ENCODE results near the gene ALG12. TPM values are rescaled to one million over a fixed set of nuclear protein-coding genes. Genes with fewer than 3 reads are reported as not detected.

The ALG12 gene
- polyA plus RNA-seq, 1 donor from 2014 or later = 14.3 TPM

DNA sequence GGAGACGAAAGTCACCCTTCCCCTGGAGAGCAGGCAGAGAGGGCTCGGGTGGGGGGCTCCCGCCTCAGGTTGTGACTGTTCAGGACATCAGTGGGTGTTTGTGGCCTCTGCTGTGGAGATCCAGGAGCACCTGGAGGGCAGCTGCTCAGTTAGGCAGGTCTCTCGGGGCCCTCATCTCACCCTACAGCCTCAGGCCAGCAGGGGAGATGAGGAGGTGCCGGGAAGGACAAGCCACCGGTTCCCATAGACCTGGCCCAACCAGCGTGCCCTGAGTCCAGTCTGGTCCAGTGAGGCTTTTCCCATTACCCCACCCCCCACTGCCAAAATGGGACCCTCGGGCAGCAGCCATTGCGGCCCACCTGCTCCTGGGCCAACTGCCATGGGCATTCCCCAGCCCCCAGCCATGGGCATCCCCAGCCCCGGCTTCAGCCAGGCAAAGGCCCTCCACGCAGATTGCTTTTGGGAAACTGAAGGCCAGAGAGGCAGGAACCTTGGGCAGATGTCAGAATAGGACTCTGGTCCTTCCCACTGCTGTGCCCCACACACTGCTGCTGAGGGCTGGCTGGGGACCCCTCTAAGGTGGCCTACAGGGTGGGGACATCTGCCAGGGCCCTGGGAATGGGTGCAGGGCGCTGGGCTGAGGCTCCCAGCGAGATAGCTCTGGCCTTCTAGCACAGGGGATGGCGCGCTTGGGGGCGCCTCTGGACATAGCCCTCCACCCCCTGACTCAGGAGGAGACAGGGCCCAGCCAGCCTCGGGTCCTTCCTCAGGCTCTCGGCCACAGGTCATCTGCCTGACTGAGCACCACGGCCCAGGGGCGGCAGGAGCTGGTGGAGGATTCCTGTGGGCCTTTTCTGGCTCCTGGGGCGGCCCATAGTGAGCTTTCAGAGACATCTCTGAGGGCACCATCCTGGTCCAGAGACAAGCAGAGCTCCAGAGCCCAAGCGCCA is 47.1 kb upstream of the ALG12 start:
- no peaks in the 10 kb centered on the region for H3K9me3 ChIP-seq (ENCODE audit: low read length)
- H4K20me1 ChIP-seq (ENCODE audit: insufficient read depth) = no peaks in the 10 kb centered on the region
- TF ChIP-seq TAF1 (IDR thresholded peaks at IDR 0.05; ENCODE audit: low read depth) = no peak
- no peak for TF ChIP-seq POLR2AphosphoS5 (IDR thresholded peaks at IDR 0.05)
- TF ChIP-seq, protein P1, sequence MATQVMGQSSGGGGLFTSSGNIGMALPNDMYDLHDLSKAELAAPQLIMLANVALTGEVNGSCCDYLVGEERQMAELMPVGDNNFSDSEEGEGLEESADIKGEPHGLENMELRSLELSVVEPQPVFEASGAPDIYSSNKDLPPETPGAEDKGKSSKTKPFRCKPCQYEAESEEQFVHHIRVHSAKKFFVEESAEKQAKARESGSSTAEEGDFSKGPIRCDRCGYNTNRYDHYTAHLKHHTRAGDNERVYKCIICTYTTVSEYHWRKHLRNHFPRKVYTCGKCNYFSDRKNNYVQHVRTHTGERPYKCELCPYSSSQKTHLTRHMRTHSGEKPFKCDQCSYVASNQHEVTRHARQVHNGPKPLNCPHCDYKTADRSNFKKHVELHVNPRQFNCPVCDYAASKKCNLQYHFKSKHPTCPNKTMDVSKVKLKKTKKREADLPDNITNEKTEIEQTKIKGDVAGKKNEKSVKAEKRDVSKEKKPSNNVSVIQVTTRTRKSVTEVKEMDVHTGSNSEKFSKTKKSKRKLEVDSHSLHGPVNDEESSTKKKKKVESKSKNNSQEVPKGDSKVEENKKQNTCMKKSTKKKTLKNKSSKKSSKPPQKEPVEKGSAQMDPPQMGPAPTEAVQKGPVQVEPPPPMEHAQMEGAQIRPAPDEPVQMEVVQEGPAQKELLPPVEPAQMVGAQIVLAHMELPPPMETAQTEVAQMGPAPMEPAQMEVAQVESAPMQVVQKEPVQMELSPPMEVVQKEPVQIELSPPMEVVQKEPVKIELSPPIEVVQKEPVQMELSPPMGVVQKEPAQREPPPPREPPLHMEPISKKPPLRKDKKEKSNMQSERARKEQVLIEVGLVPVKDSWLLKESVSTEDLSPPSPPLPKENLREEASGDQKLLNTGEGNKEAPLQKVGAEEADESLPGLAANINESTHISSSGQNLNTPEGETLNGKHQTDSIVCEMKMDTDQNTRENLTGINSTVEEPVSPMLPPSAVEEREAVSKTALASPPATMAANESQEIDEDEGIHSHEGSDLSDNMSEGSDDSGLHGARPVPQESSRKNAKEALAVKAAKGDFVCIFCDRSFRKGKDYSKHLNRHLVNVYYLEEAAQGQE (IDR thresholded peaks at IDR 0.05; ENCODE audit: borderline replicate concordance) = no peak
- no peak for TF ChIP-seq EZH2 (IDR thresholded peaks at IDR 0.05; ENCODE audit: borderline replicate concordance, insufficient read depth, low read length, poor library complexity, severe bottlenecking)
- TF ChIP-seq RAD21 (conservative IDR thresholded peaks at IDR 0.05) = no peak
- TF ChIP-seq SMC3 (conservative IDR thresholded peaks at IDR 0.05; ENCODE audit: poor library complexity) = no peak
- no peak for TF ChIP-seq MXI1 (conservative IDR thresholded peaks at IDR 0.05; ENCODE audit: poor library complexity, severe bottlenecking)
- no peak for TF ChIP-seq EP300 (conservative IDR thresholded peaks at IDR 0.05; ENCODE audit: poor library complexity, severe bottlenecking)
- TF ChIP-seq, protein P2, sequence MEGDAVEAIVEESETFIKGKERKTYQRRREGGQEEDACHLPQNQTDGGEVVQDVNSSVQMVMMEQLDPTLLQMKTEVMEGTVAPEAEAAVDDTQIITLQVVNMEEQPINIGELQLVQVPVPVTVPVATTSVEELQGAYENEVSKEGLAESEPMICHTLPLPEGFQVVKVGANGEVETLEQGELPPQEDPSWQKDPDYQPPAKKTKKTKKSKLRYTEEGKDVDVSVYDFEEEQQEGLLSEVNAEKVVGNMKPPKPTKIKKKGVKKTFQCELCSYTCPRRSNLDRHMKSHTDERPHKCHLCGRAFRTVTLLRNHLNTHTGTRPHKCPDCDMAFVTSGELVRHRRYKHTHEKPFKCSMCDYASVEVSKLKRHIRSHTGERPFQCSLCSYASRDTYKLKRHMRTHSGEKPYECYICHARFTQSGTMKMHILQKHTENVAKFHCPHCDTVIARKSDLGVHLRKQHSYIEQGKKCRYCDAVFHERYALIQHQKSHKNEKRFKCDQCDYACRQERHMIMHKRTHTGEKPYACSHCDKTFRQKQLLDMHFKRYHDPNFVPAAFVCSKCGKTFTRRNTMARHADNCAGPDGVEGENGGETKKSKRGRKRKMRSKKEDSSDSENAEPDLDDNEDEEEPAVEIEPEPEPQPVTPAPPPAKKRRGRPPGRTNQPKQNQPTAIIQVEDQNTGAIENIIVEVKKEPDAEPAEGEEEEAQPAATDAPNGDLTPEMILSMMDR (IDR thresholded peaks at IDR 0.05; ENCODE audit: poor library complexity, severe bottlenecking) = no peak
- no peaks in the 10 kb centered on the region for H3F3A ChIP-seq (ENCODE audit: insufficient read depth, low read length, poor library complexity, severe bottlenecking)
- no peak overlapping the region for H3K4me3 ChIP-seq (ENCODE audit: low read length)
- no peaks in the 10 kb centered on the region for H3K79me2 ChIP-seq (replicated peaks; ENCODE audit: insufficient read depth, low read length)
- H2AFZ ChIP-seq (ENCODE audit: low read depth, low read length) = no peak overlapping the region
- no peak overlapping the region for H3K9ac ChIP-seq (ENCODE audit: low read length)
- no peaks in the 10 kb centered on the region for H3K27me3 ChIP-seq (ENCODE audit: insufficient read depth, low read depth, low read length)
- no peak overlapping the region for H3K27ac ChIP-seq (ENCODE audit: low read length)
- no peaks in the 10 kb centered on the region for H3K36me3 ChIP-seq (ENCODE audit: insufficient read depth, low read length)
- no peak overlapping the region for H3K4me2 ChIP-seq (ENCODE audit: low read length)
- H3K9me2 ChIP-seq (ENCODE audit: insufficient read depth, low read length) = no peaks in the 10 kb centered on the region

DNA sequence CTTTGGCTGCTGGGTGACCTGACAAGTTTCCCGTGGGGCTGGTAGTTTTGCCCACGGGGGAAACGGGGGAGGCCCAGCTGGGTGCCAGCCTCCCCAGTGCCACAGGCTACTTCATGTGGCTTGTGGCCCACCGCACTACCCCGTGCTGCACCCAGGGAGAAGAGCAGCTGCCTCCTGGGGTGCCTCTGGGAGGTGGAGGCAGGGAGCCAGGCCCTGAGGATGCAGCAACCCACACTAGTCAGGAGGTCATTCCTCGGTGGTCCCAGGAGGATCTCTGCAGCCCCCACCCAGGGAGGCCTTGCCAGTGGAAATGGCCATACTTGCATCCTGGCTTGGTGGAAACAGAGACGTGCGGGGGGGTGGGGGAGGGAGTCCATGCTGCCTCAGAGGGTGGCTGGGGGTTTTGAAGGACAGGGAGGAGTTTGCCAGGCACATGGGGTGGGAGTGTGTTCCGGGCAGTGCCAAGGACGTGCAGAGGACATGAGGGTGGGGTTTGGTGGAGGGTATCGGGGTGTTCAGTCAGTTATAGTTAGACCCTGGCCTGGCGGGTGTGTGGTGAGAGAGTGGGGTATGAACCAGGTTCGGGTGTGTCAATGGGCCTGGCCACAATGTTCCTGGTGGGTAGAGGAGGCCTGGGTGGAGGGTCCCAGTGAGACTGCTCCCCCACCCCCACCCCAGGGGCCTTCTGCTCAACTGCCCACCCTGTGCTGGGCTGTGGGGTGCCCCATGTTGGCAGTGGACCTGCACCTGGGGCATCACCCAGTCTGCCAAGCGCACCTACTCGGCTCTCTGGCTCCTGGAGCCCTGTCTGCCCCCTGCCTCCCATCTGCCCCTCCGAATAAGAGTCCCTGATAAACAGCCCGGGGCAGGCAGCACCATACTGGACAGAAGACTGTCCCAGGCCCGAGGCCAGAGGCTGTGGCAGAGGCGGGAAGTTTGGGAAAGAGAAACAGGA is 46.2 kb upstream of the ALG12 start:
- H3K4me3 ChIP-seq (ENCODE audit: low read length) = no peak overlapping the region
- no peaks in the 10 kb centered on the region for H3K9me2 ChIP-seq (ENCODE audit: insufficient read depth, low read length)
- TF ChIP-seq MXI1 (conservative IDR thresholded peaks at IDR 0.05; ENCODE audit: poor library complexity, severe bottlenecking) = no peak
- no peak for TF ChIP-seq TAF1 (IDR thresholded peaks at IDR 0.05; ENCODE audit: low read depth)
- TF ChIP-seq, protein P1 (IDR thresholded peaks at IDR 0.05; ENCODE audit: borderline replicate concordance) = no peak
- TF ChIP-seq POLR2AphosphoS5 (IDR thresholded peaks at IDR 0.05) = no peak
- no peaks in the 10 kb centered on the region for H3F3A ChIP-seq (ENCODE audit: insufficient read depth, low read length, poor library complexity, severe bottlenecking)
- H3K36me3 ChIP-seq (ENCODE audit: insufficient read depth, low read length) = no peaks in the 10 kb centered on the region
- H3K27me3 ChIP-seq (ENCODE audit: insufficient read depth, low read depth, low read length) = no peaks in the 10 kb centered on the region
- H3K4me2 ChIP-seq (ENCODE audit: low read length) = no peak overlapping the region
- no peak overlapping the region for H3K9ac ChIP-seq (ENCODE audit: low read length)
- no peaks in the 10 kb centered on the region for H4K20me1 ChIP-seq (ENCODE audit: insufficient read depth)
- H3K79me2 ChIP-seq (replicated peaks; ENCODE audit: insufficient read depth, low read length) = no peaks in the 10 kb centered on the region
- H3K27ac ChIP-seq (ENCODE audit: low read length) = no peak overlapping the region
- no peak overlapping the region for H2AFZ ChIP-seq (ENCODE audit: low read depth, low read length)
- H3K9me3 ChIP-seq (ENCODE audit: low read length) = no peaks in the 10 kb centered on the region

Measured in neural cell (in vitro differentiated cells).